Hematopoietic multipotent progenitor cell treated with erythropoietin and hydrocortisone succinate and interleukin-3 and kit ligand, for 17 days (in vitro differentiated cells): Measurements from ENCODE around the gene PHB1.

Experiments used
- DNase-seq: peaks from one replicate; pipeline ENCODE4 v3.0.0-alpha.2; 2015; ENCODE audit warnings: low spot score

PHB1 gene

DNA sequence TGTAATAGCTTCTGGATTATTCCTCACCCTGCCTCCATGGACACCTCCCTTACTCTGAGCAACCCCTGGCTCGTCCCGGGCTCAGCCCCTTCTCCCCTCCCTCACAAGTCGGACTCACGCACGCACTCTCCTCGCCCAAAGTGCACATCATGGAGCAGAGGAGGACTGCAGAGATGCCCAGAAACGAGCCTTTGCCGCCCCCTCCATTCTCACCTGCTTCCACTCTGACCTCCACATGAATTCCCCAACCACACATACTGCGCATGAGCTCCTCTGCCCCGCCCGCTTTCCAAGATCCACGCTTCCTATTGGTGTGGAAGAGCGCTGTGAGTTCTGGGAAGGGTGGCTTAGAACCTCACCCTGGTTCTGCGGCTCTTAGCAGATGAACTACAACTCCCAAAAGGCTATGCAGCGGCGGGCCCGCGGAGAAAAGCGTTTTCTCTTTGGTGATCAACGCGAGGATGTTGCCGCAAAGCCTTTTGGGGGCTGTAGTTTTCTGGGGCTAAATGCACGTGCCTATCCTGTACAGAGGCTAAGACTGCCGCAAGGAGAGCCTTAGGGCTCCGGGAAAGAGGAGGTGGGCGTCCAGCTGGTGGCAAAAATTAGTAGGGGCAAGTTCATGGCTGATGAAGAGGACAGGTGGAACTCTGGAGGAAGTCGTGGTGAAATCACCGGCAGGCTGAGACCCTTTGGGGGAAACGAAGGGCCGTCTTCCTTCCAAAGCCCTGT is at the start of gene PHB1:
Gene PHB1 (minus strand): TSS at position 261 of the 729 bp plus-strand sequence. CDS start 1,618 bp downstream, outside the sequence.
- DNase-seq, result peak; percentile 94

DNA sequence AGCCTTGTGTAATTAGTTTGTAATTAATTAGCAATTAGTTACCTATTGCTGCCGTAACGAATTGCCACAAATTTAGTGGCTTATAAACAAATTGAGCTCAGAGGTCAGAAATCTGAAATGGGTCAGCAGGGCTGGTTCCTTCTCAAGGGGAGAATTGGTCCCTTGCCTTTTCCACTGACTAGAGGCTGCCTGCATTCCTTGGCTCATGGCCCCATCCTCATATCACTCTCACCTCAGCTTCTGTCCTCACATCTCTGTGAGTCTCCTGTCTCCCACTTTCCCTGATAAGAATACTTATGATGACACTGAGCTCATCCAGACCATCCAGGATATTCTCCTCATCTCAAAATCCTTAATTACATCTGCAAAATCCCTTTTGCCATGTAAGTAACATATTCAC is 49.4 kb upstream of the PHB1 start:
- DNase-seq, result no peak

DNA sequence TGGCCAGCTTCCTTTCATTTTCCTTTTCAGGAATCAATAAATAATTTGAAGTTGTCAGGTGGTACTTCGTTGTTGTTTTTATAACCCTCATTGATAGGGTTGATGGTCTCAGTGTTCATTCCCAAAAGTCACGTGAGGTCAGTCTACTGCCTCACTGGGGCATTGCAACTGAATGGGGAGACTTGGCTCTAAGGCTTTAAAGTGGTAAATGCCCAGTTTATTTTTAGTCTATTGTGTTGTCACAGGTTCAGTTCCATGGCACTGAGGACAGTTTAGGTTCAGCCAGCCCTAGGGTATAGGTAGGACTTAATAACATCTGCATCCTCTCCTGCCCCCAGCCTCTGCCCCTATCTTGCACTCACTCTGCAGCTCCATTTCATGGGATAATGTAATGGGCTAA is 46.9 kb upstream of the PHB1 start:
- no peak for DNase-seq

DNA sequence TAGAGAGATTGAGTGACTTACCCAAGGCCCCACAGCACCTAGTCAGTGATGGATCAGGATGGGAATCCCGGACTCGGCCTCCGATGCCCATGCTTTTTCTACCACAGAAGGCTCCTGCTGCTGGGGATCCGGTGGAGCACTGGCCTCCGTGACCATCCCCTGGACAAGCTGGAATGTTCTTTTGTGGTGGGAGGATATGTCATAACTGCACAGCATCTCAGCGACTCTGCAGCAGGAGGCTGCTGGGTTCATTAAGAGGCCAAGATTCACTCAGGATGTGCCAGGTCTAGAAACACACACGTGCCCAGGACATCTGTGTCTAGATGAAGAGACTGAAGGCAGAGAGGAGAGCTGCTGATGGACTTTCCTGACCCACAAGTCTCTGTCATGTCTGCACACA is 45.7 kb upstream of the PHB1 start:
- no peak for DNase-seq

DNA sequence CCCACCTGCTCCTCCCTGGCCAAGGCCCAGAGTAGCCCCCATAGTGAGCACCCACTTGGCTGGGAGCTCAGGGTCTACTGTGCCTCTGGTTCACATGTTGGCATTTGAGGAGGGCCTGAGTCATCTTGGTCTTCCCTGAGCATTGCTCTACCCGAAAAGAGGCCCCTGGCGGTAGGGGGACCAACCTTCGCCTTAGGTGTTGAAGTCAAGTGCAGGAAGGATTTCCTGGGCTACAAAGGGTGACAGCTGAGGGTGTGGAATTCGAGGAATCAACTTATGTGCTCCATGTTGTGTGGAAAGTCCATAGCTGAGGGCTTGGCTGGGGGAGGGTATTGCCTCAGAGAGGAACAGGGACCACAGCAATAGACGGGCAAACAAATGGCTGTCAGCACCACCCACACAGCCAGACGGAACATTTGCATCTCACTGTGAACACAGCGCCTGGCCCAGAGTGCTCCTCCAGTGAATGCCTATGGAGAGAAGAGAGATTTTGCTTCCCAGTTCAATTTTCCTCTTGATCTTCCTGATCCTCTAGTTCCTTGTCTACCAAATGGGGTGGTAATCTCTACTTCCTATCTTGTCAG is 44.8 kb upstream of the PHB1 start:
- no peak for DNase-seq

DNA sequence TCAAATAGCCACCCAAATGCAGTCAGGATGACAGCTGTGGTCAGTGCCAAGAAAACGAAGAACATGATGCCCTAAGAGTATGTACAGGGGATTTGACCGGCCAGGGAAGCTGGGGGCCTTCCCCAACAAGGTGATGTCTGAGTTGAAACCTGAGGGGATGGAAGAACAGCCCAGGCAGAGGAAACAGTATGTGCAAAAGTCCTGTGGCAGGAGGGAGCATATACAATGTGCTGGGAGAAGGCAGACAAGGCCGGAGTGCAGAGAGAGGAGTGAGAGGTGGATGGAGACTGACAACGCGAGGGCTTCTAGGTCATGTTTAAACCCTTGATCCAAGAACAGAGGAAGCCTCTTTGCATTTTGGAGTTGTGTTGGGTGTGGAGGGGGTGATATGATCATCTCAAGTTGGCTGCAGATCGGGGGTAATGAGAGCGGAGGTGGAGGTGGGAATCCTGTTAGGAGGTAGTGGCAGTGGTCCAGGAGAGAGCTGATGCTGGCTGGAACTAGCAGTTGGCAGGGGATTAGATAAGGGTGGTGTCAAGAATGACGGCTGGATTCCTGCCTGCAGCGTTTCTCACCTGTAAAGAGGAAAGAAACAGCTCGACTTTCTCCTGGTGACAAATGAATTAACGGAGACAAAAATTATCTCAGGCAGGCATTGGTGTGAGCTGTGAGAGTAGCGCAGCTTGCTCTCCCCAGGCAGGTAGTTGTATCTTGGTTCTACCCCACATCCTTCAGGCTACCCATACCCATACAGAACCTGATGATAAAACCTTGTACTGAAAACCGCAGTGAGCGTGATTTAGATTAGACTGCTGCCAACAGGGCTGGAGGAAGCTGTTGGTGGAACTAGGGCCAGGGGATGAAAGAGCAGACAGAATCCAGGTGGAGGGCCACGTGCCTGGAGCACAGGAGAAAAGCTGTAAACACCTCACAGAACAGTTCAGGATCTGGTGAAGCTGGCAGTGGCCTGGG is 43.2 kb upstream of the PHB1 start:
- DNase-seq, result no peak

DNA sequence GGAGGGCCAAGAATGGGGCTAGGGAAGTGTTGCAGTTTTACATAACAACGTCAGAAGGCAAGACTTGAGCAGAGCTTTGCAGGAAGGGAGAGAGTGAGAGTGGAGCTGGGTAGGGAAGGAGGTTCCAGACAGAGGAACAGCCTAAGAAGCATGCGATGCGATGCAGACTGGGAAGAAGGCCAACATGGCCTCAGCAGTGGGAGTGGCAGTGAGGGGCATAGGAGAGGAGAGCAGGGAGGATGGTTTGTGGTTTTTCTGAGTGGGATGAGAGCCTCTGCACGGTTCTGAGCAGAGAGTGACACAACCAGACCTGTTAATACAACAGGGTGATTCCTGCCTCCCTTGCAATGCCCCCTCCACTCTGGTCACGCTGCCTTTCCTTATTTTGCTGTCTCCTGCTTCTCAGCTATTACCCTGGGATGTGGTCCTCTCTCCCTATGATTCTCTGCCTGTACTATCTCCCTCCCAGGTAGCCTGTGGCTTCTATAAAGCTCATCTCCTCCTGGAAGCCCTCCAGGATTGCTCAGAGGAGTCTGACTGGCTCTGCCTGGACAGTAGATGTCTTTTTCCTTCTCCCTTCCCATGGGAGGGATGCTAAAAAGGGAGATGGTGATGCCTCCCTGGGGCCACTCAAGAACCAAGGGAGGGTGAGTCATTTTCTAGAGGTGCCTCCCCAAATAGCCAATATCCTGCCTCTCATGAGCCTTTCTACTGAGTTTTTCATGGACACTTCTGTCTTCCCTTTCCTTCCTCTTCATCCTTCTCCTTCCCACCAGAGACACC is 41.7 kb upstream of the PHB1 start:
- no peak for DNase-seq

DNA sequence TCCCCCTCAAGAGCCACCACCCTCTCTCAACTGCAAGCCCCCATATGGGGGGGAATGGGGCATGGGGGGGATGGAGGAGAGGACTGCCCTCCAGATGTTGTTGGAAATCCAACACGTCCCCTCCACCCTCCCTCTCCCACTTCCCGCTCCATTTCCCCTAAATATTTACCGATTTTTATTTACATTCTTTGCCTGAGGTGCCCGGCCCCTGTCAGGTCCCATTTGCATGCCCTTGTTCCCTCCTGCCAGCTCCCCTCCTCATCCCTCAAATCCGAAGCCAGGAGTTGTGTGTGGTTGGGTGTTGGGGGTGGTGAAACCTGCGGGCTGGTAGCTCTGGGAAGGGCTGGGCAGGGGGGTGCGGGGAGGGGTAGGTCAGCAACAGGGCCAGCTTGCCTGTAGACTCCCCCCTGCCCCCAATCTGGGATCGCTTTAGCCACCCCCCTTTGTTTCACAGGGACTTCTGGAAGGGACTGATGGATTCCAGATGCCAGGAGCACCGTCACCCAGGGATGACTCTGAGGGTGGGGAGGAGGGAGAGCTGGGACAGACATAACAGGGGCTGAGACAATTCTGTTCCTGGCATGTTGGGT is 40.7 kb upstream of the PHB1 start:
- DNase-seq, result no peak

DNA sequence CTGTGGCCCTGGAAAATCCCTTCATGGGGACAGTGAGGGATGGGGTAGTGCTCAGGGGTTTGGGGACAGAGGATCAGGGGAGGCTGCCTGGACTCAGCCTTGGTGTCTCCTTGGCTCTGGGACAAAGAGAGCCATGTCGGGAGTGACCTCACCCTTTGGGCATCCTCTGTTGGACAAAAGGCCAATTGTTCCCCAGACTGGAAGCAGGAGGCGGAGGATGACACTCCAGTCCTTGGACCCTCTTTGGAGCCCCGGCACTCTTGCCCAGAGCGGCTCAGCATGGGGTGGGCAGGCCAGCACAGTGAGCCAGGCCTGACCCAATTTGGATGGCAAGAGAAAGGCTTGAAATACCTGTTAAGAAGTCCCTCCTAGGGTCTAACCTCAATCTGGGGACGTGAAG is 39.4 kb upstream of the PHB1 start:
- DNase-seq, result no peak

DNA sequence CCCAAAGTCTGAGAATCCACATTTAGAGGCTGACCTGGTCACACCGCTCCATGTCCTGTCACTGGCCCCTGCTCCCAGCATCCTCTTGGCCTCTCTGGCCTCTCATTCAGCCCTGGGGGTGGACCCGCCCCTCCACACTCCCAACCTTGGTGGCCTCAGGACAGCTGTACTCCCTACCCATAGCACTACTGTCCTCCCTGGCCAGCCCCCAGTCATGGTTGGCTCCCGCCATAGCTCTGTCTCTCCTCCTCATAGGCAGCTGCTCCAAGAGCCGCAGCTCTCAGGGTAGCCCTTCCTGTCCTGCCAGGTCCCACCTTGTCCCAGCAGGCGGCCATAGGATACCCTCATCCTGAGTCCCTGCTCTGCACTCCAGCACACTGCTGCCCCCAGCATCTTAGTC is 38.0 kb upstream of the PHB1 start:
- no peak for DNase-seq

DNA sequence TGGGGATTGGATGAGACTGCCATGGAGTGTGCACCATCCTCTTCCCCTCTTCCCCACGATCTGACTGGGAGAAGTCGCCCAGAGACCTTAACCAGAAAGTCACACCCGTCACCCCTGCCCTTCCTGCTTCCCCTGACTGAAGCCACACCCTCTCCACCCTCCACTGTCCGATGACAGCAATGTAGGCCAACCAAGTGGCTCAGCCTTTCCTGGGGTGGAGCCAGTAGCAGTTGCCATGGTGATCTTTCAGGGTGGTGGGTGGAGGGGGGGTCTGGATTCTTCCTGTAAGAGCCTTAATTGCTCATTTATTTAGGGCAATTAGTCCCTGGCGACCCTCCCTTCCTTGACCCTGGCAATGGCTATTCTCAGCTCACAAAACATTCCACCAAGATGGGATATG is 37.5 kb upstream of the PHB1 start:
- DNase-seq, result no peak

DNA sequence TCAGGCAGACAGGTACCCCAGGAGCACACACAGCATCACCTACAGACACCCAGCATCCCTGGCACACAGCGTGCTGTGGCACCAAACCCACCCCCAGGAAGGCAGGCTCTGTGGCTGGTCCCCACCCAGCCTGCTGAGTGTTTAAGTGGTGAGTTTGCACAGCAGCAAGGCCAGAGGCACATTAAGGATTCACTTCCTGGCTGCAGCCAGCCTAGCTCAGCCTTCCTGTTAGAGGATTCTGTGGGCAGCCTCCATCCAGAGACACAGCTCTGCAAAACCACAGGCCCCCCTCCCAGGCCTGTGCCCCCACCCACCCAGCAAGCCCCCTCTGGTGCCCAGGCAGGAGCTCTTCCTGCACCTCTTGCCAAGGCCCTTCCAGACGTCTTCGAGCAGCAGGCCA is 36.1 kb upstream of the PHB1 start:
- no peak for DNase-seq

DNA sequence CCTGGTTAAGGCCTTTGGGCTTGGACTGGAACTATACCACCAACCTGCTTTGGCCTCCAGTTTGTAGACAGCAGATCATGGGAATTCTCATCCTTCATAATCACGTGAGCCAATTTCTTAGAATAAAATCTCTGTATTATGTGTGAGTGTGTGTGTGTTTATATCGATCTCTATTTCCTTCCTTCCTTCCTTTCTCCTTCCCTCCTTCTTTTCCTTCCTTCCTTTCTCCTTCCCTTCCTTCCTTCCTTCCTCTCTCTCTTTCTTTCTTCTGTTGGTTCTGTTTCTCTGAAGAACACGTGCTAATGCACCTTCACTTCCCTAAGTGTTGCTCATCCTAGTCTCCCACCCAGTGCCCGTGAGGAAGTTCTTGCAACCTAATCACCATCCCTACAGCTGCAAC is 35.5 kb upstream of the PHB1 start:
- no peak for DNase-seq

DNA sequence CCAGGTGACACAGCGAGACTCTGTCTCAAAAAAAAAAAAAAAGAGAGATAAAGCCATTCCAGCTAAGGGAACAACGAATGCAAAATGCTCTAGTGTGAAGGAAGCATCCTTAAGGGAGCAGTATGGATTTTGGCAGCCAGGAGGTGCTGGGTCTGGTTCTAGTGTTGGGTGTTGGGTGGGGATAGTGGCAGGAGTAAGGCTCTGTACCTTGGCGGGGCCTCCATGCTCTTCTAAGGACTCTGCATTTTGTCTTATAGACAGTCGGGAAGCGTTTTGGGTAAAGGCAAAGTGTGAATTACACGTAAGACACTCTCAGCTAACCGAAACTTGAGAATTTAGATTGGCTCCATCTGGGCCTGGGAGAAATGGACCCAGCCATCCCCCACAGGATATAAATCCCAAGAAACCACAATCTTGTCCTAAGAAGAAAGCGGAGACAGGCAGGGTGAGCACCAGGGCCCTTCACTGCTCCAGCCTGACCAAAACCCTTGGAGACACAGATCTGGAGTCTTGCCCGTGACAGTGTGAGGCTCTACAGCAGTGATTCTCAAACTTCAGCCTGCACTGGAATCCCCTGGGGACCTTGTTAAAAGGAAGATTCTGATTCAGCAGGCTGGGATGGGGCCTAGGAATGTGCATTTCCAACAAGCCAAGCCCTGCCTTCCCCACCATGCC is 33.1 kb upstream of the PHB1 start:
- no peak for DNase-seq

DNA sequence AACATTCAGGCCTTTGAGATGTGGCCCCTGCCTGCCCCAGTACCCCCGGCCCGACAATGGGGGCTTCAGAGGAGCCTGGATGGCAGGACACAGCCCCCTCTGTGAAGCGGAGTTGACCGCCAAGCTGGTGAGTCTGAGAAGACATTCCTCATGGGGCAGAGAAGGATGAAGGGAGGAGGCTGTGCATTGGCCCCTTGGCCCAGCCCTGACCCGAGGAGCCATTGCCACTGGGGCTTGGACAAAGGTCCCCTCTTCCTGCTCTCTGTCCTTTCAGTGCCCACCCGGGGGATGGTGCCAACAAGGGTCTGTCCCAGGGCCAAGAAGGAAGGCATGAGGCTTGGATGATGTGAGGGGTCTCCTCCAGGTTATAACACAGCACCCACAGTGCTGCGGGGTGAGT is 30.9 kb upstream of the PHB1 start:
- no peak for DNase-seq

DNA sequence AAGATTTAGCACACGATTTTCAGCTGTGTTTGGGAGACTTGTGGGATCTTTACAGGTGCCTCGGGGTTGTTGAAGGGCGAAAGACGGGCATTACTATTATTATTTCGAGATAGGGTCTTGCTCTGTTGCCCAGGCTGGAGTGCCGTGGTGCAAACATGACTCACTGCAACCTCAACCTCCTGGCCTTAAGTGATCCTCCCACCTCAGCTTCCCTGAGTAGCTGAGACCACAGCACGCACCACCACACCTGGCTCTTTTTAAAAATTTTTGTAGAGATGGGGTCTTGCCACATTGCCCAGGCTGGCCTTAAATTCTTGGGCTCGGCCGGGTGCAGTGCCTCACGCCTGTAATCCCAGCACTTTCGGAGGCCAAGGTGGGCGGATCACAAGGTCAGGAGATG is 29.7 kb upstream of the PHB1 start:
- DNase-seq, result no peak

DNA sequence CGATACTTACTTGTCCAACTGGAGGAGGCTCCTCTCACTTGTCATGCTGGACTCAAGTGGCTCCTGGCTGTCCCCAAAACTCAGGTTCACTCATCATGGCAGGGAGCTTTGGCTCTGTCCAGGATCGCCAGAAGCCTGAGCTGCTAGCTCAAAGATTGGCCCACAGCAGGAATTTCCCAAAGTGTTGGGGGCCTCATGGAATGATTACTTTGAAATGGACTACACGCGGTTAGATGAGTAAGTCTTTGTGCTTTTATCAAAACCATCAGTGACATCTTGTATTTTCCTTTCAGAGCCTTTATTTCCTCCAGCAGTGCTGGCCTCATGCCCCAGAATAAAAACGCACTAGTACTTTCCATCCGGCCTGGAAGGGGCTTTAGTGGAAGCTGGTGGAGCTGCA is 29.2 kb upstream of the PHB1 start:
- no peak for DNase-seq

DNA sequence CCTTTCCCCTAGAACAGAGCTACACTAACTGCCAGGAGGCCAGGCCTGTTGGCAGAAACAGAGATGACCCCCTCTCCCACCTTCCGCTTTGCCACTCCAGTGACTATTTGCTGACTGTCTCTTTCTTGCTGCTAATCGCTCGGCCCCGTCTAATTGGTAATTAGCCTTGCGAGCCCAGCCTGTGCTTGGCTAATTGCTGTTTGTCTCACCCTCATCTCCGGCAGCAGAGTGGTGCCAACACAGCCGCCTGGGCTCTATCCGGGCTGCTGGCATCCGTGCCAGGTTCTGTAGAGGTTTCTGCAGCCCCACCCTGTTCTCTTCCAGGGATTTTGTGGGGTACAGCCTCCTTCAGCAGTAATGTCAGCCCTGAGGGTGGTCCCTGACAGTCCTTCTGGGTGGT is 27.4 kb upstream of the PHB1 start:
- no peak for DNase-seq

DNA sequence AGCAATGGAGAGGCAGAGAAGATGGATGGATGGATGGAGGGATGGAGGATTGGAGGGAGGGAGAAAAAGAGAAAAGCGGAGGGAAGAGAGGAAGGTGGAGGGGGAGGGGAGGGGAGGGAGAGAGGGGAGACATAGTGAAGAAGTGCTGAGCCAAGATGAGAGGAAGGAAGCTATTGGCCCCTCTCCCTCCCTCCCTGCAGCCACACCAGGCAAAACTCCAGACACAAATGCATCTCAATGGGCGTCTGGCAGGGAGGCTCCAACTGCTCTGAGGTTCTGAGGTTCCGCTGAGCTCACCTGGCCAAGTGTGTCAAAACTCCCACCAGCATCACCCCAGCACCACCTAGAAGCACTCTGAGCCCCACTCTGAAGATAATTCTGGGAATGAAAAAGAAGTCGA is 26.9 kb upstream of the PHB1 start:
- DNase-seq, result no peak

DNA sequence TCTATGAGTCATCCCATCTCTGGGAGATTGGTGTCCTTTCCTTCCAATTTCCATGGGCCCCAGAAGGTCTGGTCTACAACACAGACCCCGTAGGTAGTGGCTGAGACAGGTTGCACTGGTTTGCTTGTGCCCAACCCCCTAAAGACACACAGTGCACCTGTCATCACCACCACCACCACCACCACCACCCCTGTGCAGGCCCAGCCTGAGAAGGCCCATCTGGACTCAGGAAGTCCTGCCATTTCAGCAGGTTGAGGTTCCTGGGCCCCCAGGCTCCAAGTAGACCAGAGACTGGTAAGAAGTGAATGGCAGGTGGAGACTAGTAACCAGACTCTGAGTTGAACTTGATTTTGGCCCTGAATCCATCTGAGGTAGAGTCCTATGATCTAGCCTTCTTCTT is 25.9 kb upstream of the PHB1 start:
- DNase-seq, result no peak
